GM23338 (cell line): ENCODE results near the gene CMYA5. TPM values are rescaled to one million over a fixed set of nuclear protein-coding genes. Genes with fewer than 3 reads are reported as not detected.

Experiments
- ATAC-seq: fragments of 200-7000 bp; cut with Tn5 transposase; 3 replicates; pipeline ENCODE4 v1.9.1; 2020
- DNase-seq: peaks from one replicate; pipeline ENCODE4 v3.0.0-alpha.2; 2015; ENCODE audit warnings: low spot score
- H2AFZ ChIP-seq: fragments of 200-600 bp; sonication (generic); 2 replicates; pipeline ENCODE4 v1.8.0; 2016; ENCODE audit warnings: antibody characterized with exemption, mild to moderate bottlenecking, moderate library complexity
- H3F3A ChIP-seq: fragments of 200-600 bp; sonication (generic); replicated peaks from 2 replicates; pipeline ENCODE4 v1.8.0; 2017; ENCODE audit warnings: antibody characterized with exemption, mixed run types, low read depth
- H3K27ac ChIP-seq: fragments of 200-600 bp; sonication (generic); 2 replicates; pipeline ENCODE4 v1.6.1; 2016; ENCODE audit warnings: low read depth
- H3K27me3 ChIP-seq: fragments of 200-600 bp; sonication (generic); 2 replicates; pipeline ENCODE4 v1.8.0; 2016; ENCODE audit warnings: mild to moderate bottlenecking, mixed run types, moderate library complexity; ENCODE audit not compliant: insufficient read depth
- H3K36me3 ChIP-seq: fragments of 200-600 bp; sonication (generic); 2 replicates; pipeline ENCODE4 v1.8.0; 2016; ENCODE audit warnings: mild to moderate bottlenecking; ENCODE audit not compliant: insufficient read depth
- H3K4me1 ChIP-seq: fragments of 200-600 bp; sonication (generic); 2 replicates; pipeline ENCODE4 v1.8.0; 2016; ENCODE audit warnings: mild to moderate bottlenecking, moderate library complexity; ENCODE audit not compliant: insufficient read depth
- H3K4me2 ChIP-seq: fragments of 200-600 bp; sonication (generic); 2 replicates; pipeline ENCODE4 v1.7.1; 2017; ENCODE audit warnings: mixed run types
- H3K4me3 ChIP-seq: fragments of 200-600 bp; sonication (generic); 2 replicates; pipeline ENCODE4 v1.6.1; 2016; ENCODE audit warnings: mixed run types
- H3K79me2 ChIP-seq: fragments of 200-600 bp; sonication (generic); replicated peaks from 2 replicates; pipeline ENCODE4 v1.8.0; 2017; ENCODE audit warnings: mild to moderate bottlenecking; ENCODE audit not compliant: insufficient read depth
- H3K9me2 ChIP-seq: fragments of 200-600 bp; sonication (generic); 2 replicates; pipeline ENCODE4 v1.8.0; 2017; ENCODE audit not compliant: insufficient read depth
- H4K20me1 ChIP-seq: fragments of 200-600 bp; sonication (generic); replicated peaks from 2 replicates; pipeline ENCODE4 v1.8.0; 2017; ENCODE audit warnings: mild to moderate bottlenecking; ENCODE audit not compliant: insufficient read depth
- H3K27ac Mint-ChIP-seq: 2 replicates; pipeline ENCODE4 v1.8.0; 2020; ENCODE audit warnings: inconsistent platforms, mild to moderate bottlenecking, moderate library complexity, mixed read lengths
- H3K27me3 Mint-ChIP-seq: 3 replicates; pipeline ENCODE4 v1.8.0; 2022; ENCODE audit warnings: low read depth, mild to moderate bottlenecking, moderate library complexity, mixed read lengths, inconsistent platforms; ENCODE audit not compliant: insufficient read depth, poor library complexity
- H3K36me3 Mint-ChIP-seq: 3 replicates; pipeline ENCODE4 v1.8.0; 2021; ENCODE audit warnings: low read depth, mild to moderate bottlenecking, inconsistent platforms, moderate library complexity, mixed read lengths
- H3K4me1 Mint-ChIP-seq: 3 replicates; pipeline ENCODE4 v1.8.0; 2020; ENCODE audit warnings: mild to moderate bottlenecking, inconsistent platforms, mixed read lengths
- H3K4me3 Mint-ChIP-seq: 3 replicates; pipeline ENCODE4 v1.8.0; 2021; ENCODE audit warnings: moderate library complexity, mild to moderate bottlenecking, inconsistent platforms, mixed read lengths
- H3K9me3 Mint-ChIP-seq: 3 replicates; pipeline ENCODE4 v1.8.0; 2020; ENCODE audit warnings: moderate library complexity, mild to moderate bottlenecking, inconsistent platforms, mixed read lengths
- CTCF ChIP-seq, 2 experiments: fragments of 200-600 bp in 1 of 2; sonication (generic) in 1 of 2; conservative IDR thresholded peaks; 2 replicates each; pipeline versions ENCODE4 v1.5.1 to v1.6.1; 2016 to 2017; ENCODE audit warnings: antibody characterized with exemption in 2 of 2, low read depth in 2 of 2, mild to moderate bottlenecking in 2 of 2, moderate library complexity in 1 of 2
- ETS1 ChIP-seq: IDR thresholded peaks from 2 replicates; pipeline ENCODE4 v1.6.1; 2016; ENCODE audit warnings: antibody characterized with exemption
- EZH2 ChIP-seq: fragments of 200-600 bp; sonication (generic); IDR thresholded peaks from one replicate; pipeline ENCODE4 v1.8.0; 2017; ENCODE audit warnings: antibody characterized with exemption, mild to moderate bottlenecking, low read depth; ENCODE audit not compliant: unreplicated experiment
- EZH2phosphoT487 ChIP-seq: fragments of 200-600 bp; sonication (generic); IDR thresholded peaks from one replicate; pipeline ENCODE4 v1.8.1; 2018; ENCODE audit warnings: antibody characterized with exemption; ENCODE audit not compliant: unreplicated experiment
- JUNB ChIP-seq: IDR thresholded peaks from one replicate; pipeline ENCODE4 v1.6.1; 2016; ENCODE audit warnings: antibody characterized with exemption; ENCODE audit not compliant: unreplicated experiment
- NANOG ChIP-seq: IDR thresholded peaks from 2 replicates; pipeline ENCODE4 v1.6.1; 2016; ENCODE audit warnings: antibody characterized with exemption, borderline replicate concordance
- POLR2AphosphoS5 ChIP-seq: IDR thresholded peaks from 2 replicates; pipeline ENCODE4 v1.6.1; 2016; ENCODE audit warnings: antibody characterized with exemption, low read depth
- REST ChIP-seq: IDR thresholded peaks from one replicate; pipeline ENCODE4 v1.6.1; 2018; ENCODE audit warnings: antibody characterized with exemption; ENCODE audit not compliant: unreplicated experiment
- ZNF114 ChIP-seq: fragments of 250-450 bp; sonication (Bioruptor Pico); IDR thresholded peaks from 2 replicates; pipeline ENCODE4 v1.5.0; 2020; ENCODE audit warnings: mild to moderate bottlenecking, moderate library complexity
- ZNF331 ChIP-seq: fragments of 250-450 bp; sonication (Bioruptor Pico); IDR thresholded peaks from 2 replicates; pipeline ENCODE4 v1.5.0; 2020; ENCODE audit warnings: low read depth, mild to moderate bottlenecking, moderate library complexity
- polyA plus RNA-seq: library from polyadenylated mRNA; unstranded; fragments of >200 nt; fragmentation: Nextera tagmentation; extraction: Ambion mirVana; gene quantifications from 2 replicates; pipeline ENCODE4 v1.2.1, GENCODE V29; 2016
- total RNA-seq: library from RNA; depleted of rRNA; stranded (reverse); fragments of >200 nt; shearing (Covaris generic); gene quantifications from 2 replicates; pipeline ENCODE4 v1.2.3, GENCODE V29; 2014
- TF ChIP-seq, protein P1 (sequence below): fragments of 250-450 bp; sonication (Bioruptor Pico); IDR thresholded peaks from 2 replicates; pipeline ENCODE4 v1.5.0; 2020; ENCODE audit warnings: mild to moderate bottlenecking, moderate library complexity

The CMYA5 gene
- total and polyA plus RNA-seq, 2 experiments from 2014 or later: 0.45 to 0.49 TPM

- ATAC-seq: no peak
- H3K36me3 Mint-ChIP-seq: peaks cover 11% of the 10 kb centered on the region; the same call in 2 of the 3 replicates
- H3K9me3 Mint-ChIP-seq: no peaks in the 10 kb centered on the region
These were observed 35.8 kb upstream of the CMYA5 start for GRCh38 chr5:79653843-79654242.

More at GRCh38 chr5:79653843-79654242, 35.8 kb upstream of the CMYA5 start:
- H3K27ac ChIP-seq: no peak overlapping the region
- H3K4me3 Mint-ChIP-seq: no peak overlapping the region
- no peak overlapping the region for H2AFZ ChIP-seq
- H4K20me1 ChIP-seq: no peaks in the 10 kb centered on the region
- DNase-seq: no peak
- H3K27ac Mint-ChIP-seq: no peak overlapping the region; the same call in 1 of the 2 replicates
- no peaks in the 10 kb centered on the region for H3K4me1 Mint-ChIP-seq
- no peaks in the 10 kb centered on the region for H3K79me2 ChIP-seq
- no peaks in the 10 kb centered on the region for H3F3A ChIP-seq
- H3K4me3 ChIP-seq: no peak overlapping the region
- no peaks in the 10 kb centered on the region for H3K27me3 Mint-ChIP-seq
- H3K36me3 ChIP-seq: peaks cover 5% of the 10 kb centered on the region; the same call in 1 of the 2 replicates
- no peak overlapping the region for H3K4me2 ChIP-seq
- no peaks in the 10 kb centered on the region for H3K27me3 ChIP-seq
- H3K4me1 ChIP-seq: no peaks in the 10 kb centered on the region
- TF ChIP-seq, protein P1, sequence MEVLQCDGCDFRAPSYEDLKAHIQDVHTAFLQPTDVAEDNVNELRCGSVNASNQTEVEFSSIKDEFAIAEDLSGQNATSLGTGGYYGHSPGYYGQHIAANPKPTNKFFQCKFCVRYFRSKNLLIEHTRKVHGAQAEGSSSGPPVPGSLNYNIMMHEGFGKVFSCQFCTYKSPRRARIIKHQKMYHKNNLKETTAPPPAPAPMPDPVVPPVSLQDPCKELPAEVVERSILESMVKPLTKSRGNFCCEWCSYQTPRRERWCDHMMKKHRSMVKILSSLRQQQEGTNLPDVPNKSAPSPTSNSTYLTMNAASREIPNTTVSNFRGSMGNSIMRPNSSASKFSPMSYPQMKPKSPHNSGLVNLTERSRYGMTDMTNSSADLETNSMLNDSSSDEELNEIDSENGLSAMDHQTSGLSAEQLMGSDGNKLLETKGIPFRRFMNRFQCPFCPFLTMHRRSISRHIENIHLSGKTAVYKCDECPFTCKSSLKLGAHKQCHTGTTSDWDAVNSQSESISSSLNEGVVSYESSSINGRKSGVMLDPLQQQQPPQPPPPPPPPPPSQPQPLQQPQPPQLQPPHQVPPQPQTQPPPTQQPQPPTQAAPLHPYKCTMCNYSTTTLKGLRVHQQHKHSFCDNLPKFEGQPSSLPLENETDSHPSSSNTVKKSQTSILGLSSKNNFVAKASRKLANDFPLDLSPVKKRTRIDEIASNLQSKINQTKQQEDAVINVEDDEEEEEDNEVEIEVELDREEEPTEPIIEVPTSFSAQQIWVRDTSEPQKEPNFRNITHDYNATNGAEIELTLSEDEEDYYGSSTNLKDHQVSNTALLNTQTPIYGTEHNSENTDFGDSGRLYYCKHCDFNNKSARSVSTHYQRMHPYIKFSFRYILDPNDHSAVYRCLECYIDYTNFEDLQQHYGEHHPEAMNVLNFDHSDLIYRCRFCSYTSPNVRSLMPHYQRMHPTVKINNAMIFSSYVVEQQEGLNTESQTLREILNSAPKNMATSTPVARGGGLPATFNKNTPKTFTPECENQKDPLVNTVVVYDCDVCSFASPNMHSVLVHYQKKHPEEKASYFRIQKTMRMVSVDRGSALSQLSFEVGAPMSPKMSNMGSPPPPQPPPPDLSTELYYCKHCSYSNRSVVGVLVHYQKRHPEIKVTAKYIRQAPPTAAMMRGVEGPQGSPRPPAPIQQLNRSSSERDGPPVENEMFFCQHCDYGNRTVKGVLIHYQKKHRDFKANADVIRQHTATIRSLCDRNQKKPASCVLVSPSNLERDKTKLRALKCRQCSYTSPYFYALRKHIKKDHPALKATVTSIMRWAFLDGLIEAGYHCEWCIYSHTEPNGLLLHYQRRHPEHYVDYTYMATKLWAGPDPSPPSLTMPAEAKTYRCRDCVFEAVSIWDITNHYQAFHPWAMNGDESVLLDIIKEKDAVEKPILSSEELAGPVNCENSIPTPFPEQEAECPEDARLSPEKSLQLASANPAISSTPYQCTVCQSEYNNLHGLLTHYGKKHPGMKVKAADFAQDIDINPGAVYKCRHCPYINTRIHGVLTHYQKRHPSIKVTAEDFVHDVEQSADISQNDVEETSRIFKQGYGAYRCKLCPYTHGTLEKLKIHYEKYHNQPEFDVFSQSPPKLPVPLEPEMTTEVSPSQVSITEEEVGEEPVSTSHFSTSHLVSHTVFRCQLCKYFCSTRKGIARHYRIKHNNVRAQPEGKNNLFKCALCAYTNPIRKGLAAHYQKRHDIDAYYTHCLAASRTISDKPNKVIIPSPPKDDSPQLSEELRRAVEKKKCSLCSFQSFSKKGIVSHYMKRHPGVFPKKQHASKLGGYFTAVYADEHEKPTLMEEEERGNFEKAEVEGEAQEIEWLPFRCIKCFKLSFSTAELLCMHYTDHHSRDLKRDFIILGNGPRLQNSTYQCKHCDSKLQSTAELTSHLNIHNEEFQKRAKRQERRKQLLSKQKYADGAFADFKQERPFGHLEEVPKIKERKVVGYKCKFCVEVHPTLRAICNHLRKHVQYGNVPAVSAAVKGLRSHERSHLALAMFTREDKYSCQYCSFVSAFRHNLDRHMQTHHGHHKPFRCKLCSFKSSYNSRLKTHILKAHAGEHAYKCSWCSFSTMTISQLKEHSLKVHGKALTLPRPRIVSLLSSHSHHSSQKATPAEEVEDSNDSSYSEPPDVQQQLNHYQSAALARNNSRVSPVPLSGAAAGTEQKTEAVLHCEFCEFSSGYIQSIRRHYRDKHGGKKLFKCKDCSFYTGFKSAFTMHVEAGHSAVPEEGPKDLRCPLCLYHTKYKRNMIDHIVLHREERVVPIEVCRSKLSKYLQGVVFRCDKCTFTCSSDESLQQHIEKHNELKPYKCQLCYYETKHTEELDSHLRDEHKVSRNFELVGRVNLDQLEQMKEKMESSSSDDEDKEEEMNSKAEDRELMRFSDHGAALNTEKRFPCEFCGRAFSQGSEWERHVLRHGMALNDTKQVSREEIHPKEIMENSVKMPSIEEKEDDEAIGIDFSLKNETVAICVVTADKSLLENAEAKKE (CRISPR knock-in tag): no peak
- no peak for TF ChIP-seq EZH2phosphoT487
- TF ChIP-seq POLR2AphosphoS5: no peak
- TF ChIP-seq ZNF331: no peak
- no peak for TF ChIP-seq ETS1
- no peak for TF ChIP-seq EZH2
- no peak for TF ChIP-seq CTCF (conservative IDR thresholded peaks at IDR 0.05; ENCODE audit: low read depth in 2 of 2)
- no peak for TF ChIP-seq NANOG
- TF ChIP-seq JUNB: no peak
- TF ChIP-seq ZNF114: no peak
- TF ChIP-seq REST: no peak
- no peaks in the 10 kb centered on the region for H3K9me2 ChIP-seq
